Activated B cell treated with CpG ODN at 0.5 μM for 24 hours (primary cell): ENCODE data around the gene RRP7A. TPM values are rescaled to one million over a fixed set of nuclear protein-coding genes. Genes with fewer than 3 reads are reported as not detected.

Experiments
- ATAC-seq: fragments of 200-7000 bp; cut with Tn5 transposase; one replicate; pipeline ENCODE4 v1.10.0; 2021; ENCODE audit warnings: low read depth, mild to moderate bottlenecking, moderate library complexity
- CTCF ChIA-PET: fragments of 350-600 bp; sonication (Branson Sonifier 250); formaldehyde crosslinking; loops from one replicate; lab custom pipeline; 2021; ENCODE audit warnings: antibody characterized with exemption; lab: Charles Lee
- POLR2A ChIA-PET: fragments of 350-600 bp; sonication (Branson Sonifier 250); formaldehyde crosslinking; loops from one replicate; lab custom pipeline; 2021; ENCODE audit warnings: antibody characterized with exemption; lab: Charles Lee
- DNase-seq: peaks from one replicate; pipeline ENCODE4 v3.0.0; 2022
- H3K27ac Mint-ChIP-seq: one replicate; pipeline ENCODE4 v1.8.0; 2020; ENCODE audit warnings: mixed read lengths
- H3K27me3 Mint-ChIP-seq: one replicate; pipeline ENCODE4 v1.8.0; 2021; ENCODE audit warnings: mixed read lengths
- H3K36me3 Mint-ChIP-seq: one replicate; pipeline ENCODE4 v1.8.0; 2021; ENCODE audit warnings: low read depth, mixed read lengths
- H3K4me1 Mint-ChIP-seq: one replicate; pipeline ENCODE4 v1.8.0; 2021; ENCODE audit warnings: mixed read lengths
- H3K4me3 Mint-ChIP-seq: one replicate; pipeline ENCODE4 v1.8.0; 2020; ENCODE audit warnings: mild to moderate bottlenecking, mixed read lengths
- H3K9me3 Mint-ChIP-seq: one replicate; pipeline ENCODE4 v1.8.0; 2020; ENCODE audit warnings: mixed read lengths
- intact Hi-C: fragments of 100-400 bp; cut with micrococcal nuclease; formaldehyde crosslinking; loops from one replicate; pipeline ENCODE4 v1.15.1; 2024
- total RNA-seq: library from RNA; stranded (reverse); gene quantifications from 2 replicates; pipeline ENCODE4 v1.2.3, GENCODE V29; 2022
- TF ChIP-seq, protein P1 (sequence below): fragments of 200-600 bp; IDR thresholded peaks from one replicate; pipeline ENCODE4 v1.8.0; 2022; ENCODE audit warnings: antibody characterized with exemption, mild to moderate bottlenecking

Gene RRP7A
- total RNA-seq, 1 donor from 2014 or later: 129 TPM

DNA sequence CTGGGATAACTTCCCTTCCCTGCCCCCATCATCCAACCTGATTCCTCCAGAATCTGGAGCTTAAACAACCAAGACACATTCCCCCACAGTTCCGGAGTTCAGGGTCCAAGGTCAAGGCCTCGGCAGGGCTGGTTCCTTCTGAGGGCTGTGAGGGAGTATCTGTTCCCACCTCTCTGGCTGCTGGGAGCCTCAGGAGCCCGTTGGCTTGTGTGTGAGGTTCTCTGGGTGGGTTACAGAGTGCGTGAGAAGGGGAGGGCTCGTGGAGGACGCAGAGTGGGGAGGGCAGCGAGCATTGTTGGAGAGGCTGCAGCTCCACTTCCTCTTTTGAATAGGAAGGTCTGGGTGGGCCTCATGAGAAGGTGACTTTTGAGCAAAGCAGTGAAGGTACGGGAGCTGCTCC, 42.7 kb upstream of the RRP7A start:
- no peak for DNase-seq
- Mint-ChIP-seq H3K9me3 (no peaks in the 10 kb centered on the region), H3K27me3 (no peaks in the 10 kb centered on the region), H3K4me1 (peaks cover 24% of the 10 kb centered on the region), H3K36me3 (no peaks in the 10 kb centered on the region), H3K4me3 (peak overlapping the region; percentile 67), H3K27ac (peak overlapping the region; percentile 75)
- ATAC-seq: peak; percentile 96
- CTCF ChIA-PET: no interaction called here
- intact Hi-C loops: no loop called here
- TF ChIP-seq, protein P1, sequence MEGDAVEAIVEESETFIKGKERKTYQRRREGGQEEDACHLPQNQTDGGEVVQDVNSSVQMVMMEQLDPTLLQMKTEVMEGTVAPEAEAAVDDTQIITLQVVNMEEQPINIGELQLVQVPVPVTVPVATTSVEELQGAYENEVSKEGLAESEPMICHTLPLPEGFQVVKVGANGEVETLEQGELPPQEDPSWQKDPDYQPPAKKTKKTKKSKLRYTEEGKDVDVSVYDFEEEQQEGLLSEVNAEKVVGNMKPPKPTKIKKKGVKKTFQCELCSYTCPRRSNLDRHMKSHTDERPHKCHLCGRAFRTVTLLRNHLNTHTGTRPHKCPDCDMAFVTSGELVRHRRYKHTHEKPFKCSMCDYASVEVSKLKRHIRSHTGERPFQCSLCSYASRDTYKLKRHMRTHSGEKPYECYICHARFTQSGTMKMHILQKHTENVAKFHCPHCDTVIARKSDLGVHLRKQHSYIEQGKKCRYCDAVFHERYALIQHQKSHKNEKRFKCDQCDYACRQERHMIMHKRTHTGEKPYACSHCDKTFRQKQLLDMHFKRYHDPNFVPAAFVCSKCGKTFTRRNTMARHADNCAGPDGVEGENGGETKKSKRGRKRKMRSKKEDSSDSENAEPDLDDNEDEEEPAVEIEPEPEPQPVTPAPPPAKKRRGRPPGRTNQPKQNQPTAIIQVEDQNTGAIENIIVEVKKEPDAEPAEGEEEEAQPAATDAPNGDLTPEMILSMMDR: no peak
- POLR2A ChIA-PET: interaction anchor here (0.6 to 1.8 kb wide), 3 partner anchors 19 to 53 kb away, joined by 4 to 7 read pairs (median 5); partner anchors contain the start of gene POLDIP3

DNA sequence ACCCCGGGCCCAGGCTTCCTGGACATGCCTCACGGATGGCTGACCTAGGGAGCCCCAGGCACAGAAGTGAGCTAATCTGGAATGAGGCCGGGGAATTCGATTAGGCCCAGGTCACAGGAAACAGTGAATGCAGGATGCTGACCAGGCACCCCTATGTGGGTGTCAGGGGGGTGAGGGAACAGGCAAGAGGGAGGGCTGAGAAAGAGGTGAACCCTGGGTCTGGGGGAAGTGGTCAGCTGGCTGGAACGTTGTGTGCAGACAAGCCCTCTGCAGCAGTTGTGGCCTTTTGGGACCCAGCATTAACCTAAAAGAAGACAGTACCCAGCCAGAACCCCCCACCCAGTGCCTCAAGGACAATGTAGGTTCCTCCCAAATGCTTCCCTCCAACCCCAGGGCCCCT, 42.3 kb upstream of the RRP7A start:
- Mint-ChIP-seq H3K36me3 (no peaks in the 10 kb centered on the region), H3K27me3 (no peaks in the 10 kb centered on the region), H3K4me3 (no peak overlapping the region), H3K27ac (peak overlapping the region; percentile 75), H3K9me3 (no peaks in the 10 kb centered on the region), H3K4me1 (peaks cover 24% of the 10 kb centered on the region)
- ChIA-PET CTCF (interaction anchor here (1.6 kb wide), 1 partner anchor 117 kb away, joined by 5 read pairs; no protein-coding TSS in a partner anchor), POLR2A (interaction anchor here (0.6 to 1.8 kb wide), 5 partner anchors 17 to 53 kb away, joined by 4 to 10 read pairs (median 6); partner anchors contain the start of gene POLDIP3)
- ATAC-seq (no peak), DNase-seq (no peak)
- TF ChIP-seq, protein P1: no peak
- intact Hi-C loops: no loop called here

DNA sequence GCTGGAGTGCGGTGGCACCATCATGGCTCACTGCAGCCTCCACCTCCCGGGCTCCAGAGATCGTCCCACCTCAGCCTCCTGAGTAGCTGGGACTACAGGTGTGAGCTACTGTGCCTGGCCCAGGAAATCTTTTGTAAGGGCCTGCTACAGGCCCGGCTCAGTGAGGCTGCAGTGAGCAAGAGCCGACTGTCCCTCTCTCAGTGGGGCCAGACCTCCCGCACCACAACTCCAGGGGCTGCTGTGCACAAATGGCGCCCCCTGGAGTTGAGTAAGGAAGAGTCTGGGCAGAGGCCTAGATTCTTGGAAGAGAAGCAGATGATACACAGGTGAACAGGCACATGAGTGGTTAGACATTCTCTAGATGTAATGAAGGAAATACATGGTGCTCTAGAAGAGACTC, 41.2 kb upstream of the RRP7A start:
- ATAC-seq: no peak
- Mint-ChIP-seq H3K27me3 (no peaks in the 10 kb centered on the region), H3K27ac (peak overlapping the region; percentile 44), H3K36me3 (no peaks in the 10 kb centered on the region), H3K4me3 (no peak overlapping the region), H3K4me1 (peaks cover 24% of the 10 kb centered on the region), H3K9me3 (no peaks in the 10 kb centered on the region)
- POLR2A ChIA-PET: interaction anchor here (0.6 to 1.1 kb wide), 2 partner anchors 54 to 71 kb away, joined by 4 to 5 read pairs; partner anchors contain the start of gene POLDIP3
- intact Hi-C loops: no loop called here
- no peak for DNase-seq
- TF ChIP-seq, protein P1: no peak
- CTCF ChIA-PET: interaction anchor here (1.6 kb wide), 1 partner anchor 116 kb away, joined by 5 read pairs; no protein-coding TSS in a partner anchor

DNA sequence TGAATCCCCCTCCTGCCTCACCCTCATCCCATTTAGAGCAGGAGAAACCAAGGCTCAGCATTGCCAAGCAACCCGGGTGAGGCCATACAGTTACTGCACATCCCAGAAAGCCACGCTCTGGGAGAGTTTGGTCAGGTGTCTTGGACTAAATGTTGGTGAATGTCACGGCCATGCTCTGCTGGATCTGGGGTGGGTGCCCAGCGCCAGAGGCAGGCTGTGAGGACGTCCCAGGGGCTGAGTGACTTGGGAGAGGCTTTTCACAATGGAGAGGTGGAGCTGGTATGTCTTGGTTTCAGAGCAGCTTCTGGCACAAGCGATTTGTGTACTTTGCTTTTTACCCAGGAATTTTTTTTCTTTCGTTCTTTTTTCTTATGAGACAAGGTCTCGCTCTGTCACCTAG, 40.8 kb upstream of the RRP7A start:
- no peak overlapping the region for H3K27ac Mint-ChIP-seq
- H3K36me3 Mint-ChIP-seq: no peaks in the 10 kb centered on the region
- intact Hi-C loops: no loop called here
- TF ChIP-seq, protein P1: no peak
- ATAC-seq (no peak), DNase-seq (no peak)
- POLR2A ChIA-PET: interaction anchor here (0.6 to 1.1 kb wide), 2 partner anchors 54 to 72 kb away, joined by 4 to 5 read pairs; partner anchors contain the start of gene POLDIP3
- H3K27me3 Mint-ChIP-seq: no peaks in the 10 kb centered on the region
- CTCF ChIA-PET: interaction anchor here (1.6 kb wide), 1 partner anchor 116 kb away, joined by 5 read pairs; no protein-coding TSS in a partner anchor
- no peaks in the 10 kb centered on the region for H3K9me3 Mint-ChIP-seq
- H3K4me1 Mint-ChIP-seq: peaks cover 24% of the 10 kb centered on the region
- no peak overlapping the region for H3K4me3 Mint-ChIP-seq
